ENCODE measurements around the gene FIBP. TPM values are rescaled to one million over a fixed set of nuclear protein-coding genes. Genes with fewer than 3 reads are reported as not detected.

FIBP gene
- 74.5 and 76.5 TPM in 2 replicates for total RNA-seq

DNA sequence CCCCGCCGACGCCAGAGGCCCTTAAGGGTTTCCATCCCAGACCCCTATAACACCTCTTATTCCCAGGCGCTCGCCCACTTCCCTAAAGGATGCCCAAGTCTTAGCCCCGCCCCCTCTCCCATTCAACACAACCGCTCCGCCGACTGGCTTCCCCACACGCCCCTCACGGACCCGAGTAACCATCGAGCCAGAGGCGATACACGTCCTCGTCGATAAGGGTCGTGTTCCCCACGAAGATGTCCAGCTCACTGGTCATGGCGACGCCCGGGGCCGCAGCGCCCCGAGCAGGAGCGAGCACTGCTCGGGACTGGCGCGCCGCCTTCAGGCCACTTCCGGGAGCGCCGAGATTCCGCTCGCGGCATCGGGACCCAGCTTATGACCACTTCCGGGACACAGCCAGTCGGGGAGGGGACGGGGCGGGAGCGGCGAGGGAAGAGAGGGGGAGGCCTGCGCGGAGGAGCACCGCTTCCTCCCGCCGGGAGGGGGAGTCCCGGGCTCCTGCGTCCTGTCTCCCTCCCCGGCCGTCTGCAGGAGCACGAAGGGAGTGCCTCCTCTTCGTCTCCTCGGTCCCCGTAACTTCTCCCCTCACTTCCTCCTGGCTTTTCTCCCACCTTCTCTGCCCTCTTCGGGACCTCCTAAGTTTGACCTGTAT, at the start of gene FIBP:
FIBP (minus strand) TSS at position 309 of the 652 bp plus-strand sequence; CDS start at position 256, 53 bp downstream.
- H3K4me3 Mint-ChIP-seq = peak within 1 kb of the TSS; percentile 98
- intact Hi-C loops (cut with micrococcal nuclease) = loop anchor here (1.0 to 10.0 kb wide), 7 partner anchors 15 to 381 kb away; partner anchors contain the start of genes AP5B1, EFEMP2, MUS81 and RAB1B
- peaks cover 38% of the 10 kb centered on the region for H3K36me3 Mint-ChIP-seq (ENCODE audit: low read depth)
- TF ChIP-seq, protein P1, sequence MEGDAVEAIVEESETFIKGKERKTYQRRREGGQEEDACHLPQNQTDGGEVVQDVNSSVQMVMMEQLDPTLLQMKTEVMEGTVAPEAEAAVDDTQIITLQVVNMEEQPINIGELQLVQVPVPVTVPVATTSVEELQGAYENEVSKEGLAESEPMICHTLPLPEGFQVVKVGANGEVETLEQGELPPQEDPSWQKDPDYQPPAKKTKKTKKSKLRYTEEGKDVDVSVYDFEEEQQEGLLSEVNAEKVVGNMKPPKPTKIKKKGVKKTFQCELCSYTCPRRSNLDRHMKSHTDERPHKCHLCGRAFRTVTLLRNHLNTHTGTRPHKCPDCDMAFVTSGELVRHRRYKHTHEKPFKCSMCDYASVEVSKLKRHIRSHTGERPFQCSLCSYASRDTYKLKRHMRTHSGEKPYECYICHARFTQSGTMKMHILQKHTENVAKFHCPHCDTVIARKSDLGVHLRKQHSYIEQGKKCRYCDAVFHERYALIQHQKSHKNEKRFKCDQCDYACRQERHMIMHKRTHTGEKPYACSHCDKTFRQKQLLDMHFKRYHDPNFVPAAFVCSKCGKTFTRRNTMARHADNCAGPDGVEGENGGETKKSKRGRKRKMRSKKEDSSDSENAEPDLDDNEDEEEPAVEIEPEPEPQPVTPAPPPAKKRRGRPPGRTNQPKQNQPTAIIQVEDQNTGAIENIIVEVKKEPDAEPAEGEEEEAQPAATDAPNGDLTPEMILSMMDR (IDR thresholded peaks at IDR 0.05) = peak; percentile 23
- peak; percentile 63 for ATAC-seq (ENCODE audit: low read depth)
- peak within 1 kb of the TSS; percentile 95 for H3K27ac Mint-ChIP-seq
- peaks cover 70% of the 10 kb centered on the region for H3K4me1 Mint-ChIP-seq
- peak; percentile 91 for DNase-seq
- POLR2A ChIA-PET = interaction anchor here (0.6 to 11.8 kb wide), 46 partner anchors 8 to 1572 kb away, joined by 3 to 340 read pairs (median 5); partner anchors contain the start of genes BANF1, C11orf68, CFL1 and DRAP1
- CTCF ChIA-PET = interaction anchor here (0.7 to 4.2 kb wide), 19 partner anchors 8 to 176 kb away, joined by 3 to 63 read pairs (median 3); partner anchors contain the start of genes BANF1, C11orf68, CFL1 and FOSL1
- H3K27me3 Mint-ChIP-seq = no peaks in the 10 kb centered on the region
- no peaks in the 10 kb centered on the region for H3K9me3 Mint-ChIP-seq

DNA sequence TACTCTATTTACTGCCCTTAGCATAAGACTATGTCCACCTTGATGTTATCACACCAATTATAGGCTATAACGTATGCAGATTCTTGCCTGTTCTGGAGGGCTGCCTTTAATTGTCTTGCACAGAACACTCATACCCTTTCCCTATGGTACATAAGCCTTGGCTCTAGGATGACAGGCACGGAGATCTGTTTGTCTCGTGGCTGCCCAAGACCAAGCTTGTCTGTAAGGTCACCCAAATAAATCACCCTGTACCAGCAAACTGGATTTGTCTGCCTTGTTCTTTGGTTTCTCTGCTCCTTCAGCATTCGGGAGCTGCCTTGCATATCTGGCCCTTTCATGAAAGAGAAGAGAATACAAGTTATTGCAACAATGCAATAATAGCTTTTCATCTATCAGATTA, 49.5 kb upstream of the FIBP start:
- no peak for ATAC-seq (ENCODE audit: low read depth)

DNA sequence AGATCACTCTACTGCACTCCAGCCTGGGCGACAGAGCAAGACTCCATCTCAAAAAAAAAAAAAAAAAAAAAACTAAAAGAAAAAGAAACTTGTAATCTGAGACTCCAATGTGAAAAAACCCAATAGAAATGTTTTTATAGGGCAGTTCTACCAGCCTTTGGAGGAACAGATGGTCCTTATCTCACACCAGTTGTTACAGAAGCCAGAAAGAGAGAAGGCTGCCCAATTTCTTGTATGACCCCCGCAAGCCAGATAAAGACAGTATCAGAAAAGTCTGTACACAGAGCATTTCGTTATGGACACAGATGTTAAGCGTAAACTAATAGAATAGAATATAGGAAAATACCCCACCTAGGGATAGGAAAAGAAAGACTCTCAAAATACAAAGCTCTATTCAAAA, 45.7 kb upstream of the FIBP start:
- H3K4me3 Mint-ChIP-seq = no peak overlapping the region
- intact Hi-C loops (cut with micrococcal nuclease) = no loop called here
- no peak overlapping the region for H3K27ac Mint-ChIP-seq

More for the DNA sequence above, 49.5 kb upstream of the FIBP start:
- H3K4me1 Mint-ChIP-seq = peaks cover 15% of the 10 kb centered on the region
- TF ChIP-seq, protein P1 (IDR thresholded peaks at IDR 0.05) = no peak
- CTCF ChIA-PET = interaction anchor here (1.0 kb wide), 1 partner anchor 53 kb away, joined by 4 read pairs; no protein-coding TSS in a partner anchor
- no peak for DNase-seq
- H3K36me3 Mint-ChIP-seq (ENCODE audit: low read depth) = no peaks in the 10 kb centered on the region
- no peaks in the 10 kb centered on the region for H3K9me3 Mint-ChIP-seq
- H3K27ac Mint-ChIP-seq = no peak overlapping the region
- H3K27me3 Mint-ChIP-seq = peaks cover 3% of the 10 kb centered on the region
- intact Hi-C loops (cut with micrococcal nuclease) = no loop called here
- no peak overlapping the region for H3K4me3 Mint-ChIP-seq
- POLR2A ChIA-PET = no interaction called here

DNA sequence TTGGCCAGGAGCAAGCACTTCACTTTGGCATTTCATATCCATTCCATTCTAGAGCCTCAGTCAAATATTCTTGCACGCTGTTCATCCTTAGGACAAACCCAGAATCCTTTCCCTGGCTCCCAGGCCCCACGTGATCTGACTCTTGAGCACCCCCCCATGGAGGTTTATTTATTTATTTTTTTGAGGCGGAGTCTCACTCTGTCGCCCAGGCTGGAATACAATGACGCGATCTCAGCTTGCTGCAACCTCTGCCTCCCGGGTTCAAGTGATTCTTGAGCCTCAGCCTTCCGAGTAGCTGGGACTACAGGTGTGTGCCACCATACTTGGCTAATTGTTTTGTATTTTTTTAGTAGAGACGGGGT, 44.3 kb upstream of the FIBP start:
- DNase-seq (no peak), ATAC-seq (ENCODE audit: low read depth) (no peak)
- Mint-ChIP-seq H3K27ac (no peak overlapping the region), H3K9me3 (no peaks in the 10 kb centered on the region), H3K4me1 (peaks cover 14% of the 10 kb centered on the region), H3K4me3 (no peak overlapping the region), H3K36me3 (ENCODE audit: low read depth) (no peaks in the 10 kb centered on the region), H3K27me3 (peaks cover 3% of the 10 kb centered on the region)
- ChIA-PET POLR2A (no interaction called here), CTCF (interaction anchor here (1.5 to 2.3 kb wide), 2 partner anchors 44 to 48 kb away, joined by 4 to 9 read pairs; partner anchors contain the start of gene FIBP)
- intact Hi-C loops (cut with micrococcal nuclease) = no loop called here
- TF ChIP-seq, protein P1 (IDR thresholded peaks at IDR 0.05) = no peak

More for the DNA sequence above, 45.7 kb upstream of the FIBP start:
- H3K27me3 Mint-ChIP-seq = peaks cover 3% of the 10 kb centered on the region
- DNase-seq = no peak
- POLR2A ChIA-PET = interaction anchor here (0.6 kb wide), 1 partner anchor 36 kb away, joined by 8 read pairs; no protein-coding TSS in a partner anchor
- CTCF ChIA-PET = no interaction called here
- no peaks in the 10 kb centered on the region for H3K9me3 Mint-ChIP-seq
- peaks cover 2% of the 10 kb centered on the region for H3K4me1 Mint-ChIP-seq
- no peaks in the 10 kb centered on the region for H3K36me3 Mint-ChIP-seq (ENCODE audit: low read depth)
- ATAC-seq (ENCODE audit: low read depth) = no peak
- TF ChIP-seq, protein P1 (IDR thresholded peaks at IDR 0.05) = no peak

DNA sequence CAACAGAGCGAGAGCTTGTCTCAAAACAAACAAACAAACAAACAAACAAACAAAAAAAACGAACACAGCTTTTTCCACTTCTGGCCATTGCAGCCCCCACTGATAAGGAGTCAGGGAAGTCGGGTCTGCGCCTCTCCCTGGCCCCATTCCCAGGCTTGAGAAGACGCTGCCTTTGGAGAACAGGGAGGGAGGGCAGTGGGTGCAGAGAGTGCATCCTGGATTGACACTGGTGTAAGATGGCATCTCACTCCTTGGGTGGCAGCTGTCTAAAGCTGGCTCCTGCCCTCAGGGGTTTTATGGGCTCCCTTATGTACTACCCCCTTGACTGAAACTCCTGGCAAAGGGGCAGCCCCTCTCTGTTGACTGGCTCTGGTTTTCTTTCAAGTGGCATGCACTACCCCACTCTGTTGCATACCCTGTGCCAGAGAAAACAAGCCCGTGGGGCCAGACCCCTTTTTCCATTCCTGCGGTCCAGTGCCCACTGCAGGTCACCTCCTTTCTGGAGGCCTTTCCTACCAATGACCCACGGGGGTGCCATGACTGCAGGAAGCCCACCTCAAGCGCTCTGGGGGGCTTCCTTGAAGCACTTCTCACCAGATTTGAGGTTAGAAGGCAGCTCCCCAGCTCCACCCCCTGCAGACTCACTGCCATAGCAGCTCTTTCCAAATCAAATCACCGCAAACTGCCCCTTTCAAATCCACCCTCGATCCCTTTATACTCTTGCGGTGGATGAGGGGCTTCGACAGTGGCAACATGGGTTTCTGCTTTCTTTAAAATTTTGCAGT, 43.7 kb upstream of the FIBP start:
- Mint-ChIP-seq H3K9me3 (no peaks in the 10 kb centered on the region), H3K27me3 (no peaks in the 10 kb centered on the region), H3K27ac (peak overlapping the region; percentile 35), H3K36me3 (ENCODE audit: low read depth) (no peaks in the 10 kb centered on the region), H3K4me3 (no peak overlapping the region), H3K4me1 (peaks cover 20% of the 10 kb centered on the region)
- CTCF ChIA-PET = interaction anchor here (1.5 to 2.3 kb wide), 2 partner anchors 43 to 47 kb away, joined by 4 to 9 read pairs; partner anchors contain the start of gene FIBP
- TF ChIP-seq, protein P1 (IDR thresholded peaks at IDR 0.05) = no peak
- intact Hi-C loops (cut with micrococcal nuclease) = no loop called here
- DNase-seq (no peak), ATAC-seq (ENCODE audit: low read depth) (no peak)
- POLR2A ChIA-PET = no interaction called here
